Endothelial cell (in vitro differentiated cells): ENCODE data around the gene NMU. TPM values are rescaled to one million over a fixed set of nuclear protein-coding genes. Genes with fewer than 3 reads are reported as not detected.

Experiments
- DNase-seq: peaks from one replicate; pipeline ENCODE4 v3.0.0; 2021; ENCODE audit warnings: low spot score
- H3K27ac Mint-ChIP-seq: one replicate; pipeline ENCODE4 v1.8.0; 2021; ENCODE audit warnings: mixed read lengths, inconsistent platforms; ENCODE audit not compliant: unreplicated experiment
- H3K27me3 Mint-ChIP-seq: one replicate; pipeline ENCODE4 v1.8.0; 2021; ENCODE audit warnings: mild to moderate bottlenecking, moderate library complexity, mixed read lengths, inconsistent platforms; ENCODE audit not compliant: unreplicated experiment
- H3K36me3 Mint-ChIP-seq: one replicate; pipeline ENCODE4 v1.8.0; 2021; ENCODE audit warnings: mild to moderate bottlenecking, low read depth, mixed read lengths, inconsistent platforms; ENCODE audit not compliant: unreplicated experiment
- H3K4me1 Mint-ChIP-seq: one replicate; pipeline ENCODE4 v1.8.0; 2021; ENCODE audit warnings: mild to moderate bottlenecking, mixed read lengths, inconsistent platforms; ENCODE audit not compliant: unreplicated experiment
- H3K4me3 Mint-ChIP-seq: one replicate; pipeline ENCODE4 v1.8.0; 2021; ENCODE audit warnings: mild to moderate bottlenecking, mixed read lengths, inconsistent platforms; ENCODE audit not compliant: unreplicated experiment
- H3K9me3 Mint-ChIP-seq: one replicate; pipeline ENCODE4 v1.8.0; 2021; ENCODE audit warnings: mixed read lengths, inconsistent platforms; ENCODE audit not compliant: unreplicated experiment
- total RNA-seq: library from RNA; stranded (reverse); fragmentation: NEBNext Ultra II Directional; extraction: Animal tissue kit (Norgen Biotek cat#: 25700); gene quantifications from one replicate; pipeline ENCODE4 v1.2.1, GENCODE V29; 2021; ENCODE audit not compliant: unreplicated experiment
- TF ChIP-seq, protein P1 (sequence below): fragments of 200-600 bp; sonication (generic); IDR thresholded peaks from one replicate; pipeline ENCODE4 v1.5.0; 2021; ENCODE audit warnings: antibody characterized with exemption; ENCODE audit not compliant: unreplicated experiment

The NMU gene
- total RNA-seq, 1 donor from 2014 or later, result 6.3 TPM

DNA sequence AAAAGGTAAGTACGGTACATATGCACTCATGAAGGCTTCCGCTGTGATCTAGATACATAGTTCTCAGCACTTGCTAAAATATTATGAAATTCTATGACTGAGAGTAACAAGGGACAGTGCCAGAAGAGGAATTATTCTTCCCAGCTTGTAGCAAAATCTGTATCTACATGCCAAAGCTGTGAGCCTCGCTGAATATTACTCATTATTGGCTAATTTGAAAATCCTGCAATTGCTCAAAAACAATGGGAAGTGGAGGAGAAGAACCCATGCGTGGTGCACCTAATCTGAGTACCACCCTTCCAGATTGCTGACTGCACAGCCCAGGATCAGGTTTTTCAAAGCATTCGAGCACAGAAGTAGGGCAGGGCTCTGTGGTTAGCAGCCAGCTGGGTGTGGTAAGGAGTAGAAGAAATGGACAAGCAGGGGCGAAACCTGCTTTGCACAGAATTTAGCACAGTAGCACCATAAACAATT, 26.7 kb downstream of the NMU start:
- TF ChIP-seq, protein P1, sequence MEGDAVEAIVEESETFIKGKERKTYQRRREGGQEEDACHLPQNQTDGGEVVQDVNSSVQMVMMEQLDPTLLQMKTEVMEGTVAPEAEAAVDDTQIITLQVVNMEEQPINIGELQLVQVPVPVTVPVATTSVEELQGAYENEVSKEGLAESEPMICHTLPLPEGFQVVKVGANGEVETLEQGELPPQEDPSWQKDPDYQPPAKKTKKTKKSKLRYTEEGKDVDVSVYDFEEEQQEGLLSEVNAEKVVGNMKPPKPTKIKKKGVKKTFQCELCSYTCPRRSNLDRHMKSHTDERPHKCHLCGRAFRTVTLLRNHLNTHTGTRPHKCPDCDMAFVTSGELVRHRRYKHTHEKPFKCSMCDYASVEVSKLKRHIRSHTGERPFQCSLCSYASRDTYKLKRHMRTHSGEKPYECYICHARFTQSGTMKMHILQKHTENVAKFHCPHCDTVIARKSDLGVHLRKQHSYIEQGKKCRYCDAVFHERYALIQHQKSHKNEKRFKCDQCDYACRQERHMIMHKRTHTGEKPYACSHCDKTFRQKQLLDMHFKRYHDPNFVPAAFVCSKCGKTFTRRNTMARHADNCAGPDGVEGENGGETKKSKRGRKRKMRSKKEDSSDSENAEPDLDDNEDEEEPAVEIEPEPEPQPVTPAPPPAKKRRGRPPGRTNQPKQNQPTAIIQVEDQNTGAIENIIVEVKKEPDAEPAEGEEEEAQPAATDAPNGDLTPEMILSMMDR, result no peak
- no peak for DNase-seq
- Mint-ChIP-seq H3K27ac (no peak overlapping the region), H3K9me3 (no peaks in the 10 kb centered on the region), H3K27me3 (peaks cover 4% of the 10 kb centered on the region), H3K36me3 (no peaks in the 10 kb centered on the region), H3K4me3 (no peak overlapping the region), H3K4me1 (no peaks in the 10 kb centered on the region)

DNA sequence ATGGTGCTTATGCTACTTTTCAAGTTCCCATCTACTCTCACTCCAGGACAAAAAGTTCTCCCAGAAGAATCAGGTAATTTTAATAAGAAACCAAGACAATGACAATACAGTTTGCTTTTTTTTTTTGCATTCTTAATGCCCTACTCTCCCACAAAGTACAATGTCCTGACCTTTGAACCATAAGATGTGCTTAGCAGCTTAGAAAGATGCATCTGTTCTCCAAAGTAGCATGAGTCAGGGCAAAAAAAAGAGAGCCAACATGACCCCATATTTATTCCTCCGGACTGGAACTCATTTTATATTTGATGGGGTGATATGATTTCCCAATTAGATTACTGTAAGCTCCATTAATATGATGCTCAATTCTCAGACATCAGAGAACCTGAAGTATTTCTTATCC, 27.5 kb downstream of the NMU start:
- H3K9me3 Mint-ChIP-seq, result no peaks in the 10 kb centered on the region
- TF ChIP-seq, protein P1, result no peak
- H3K4me3 Mint-ChIP-seq, result no peak overlapping the region
- no peak overlapping the region for H3K27ac Mint-ChIP-seq
- H3K36me3 Mint-ChIP-seq, result no peaks in the 10 kb centered on the region
- no peak for DNase-seq
- peaks cover 4% of the 10 kb centered on the region for H3K27me3 Mint-ChIP-seq
- no peaks in the 10 kb centered on the region for H3K4me1 Mint-ChIP-seq

DNA sequence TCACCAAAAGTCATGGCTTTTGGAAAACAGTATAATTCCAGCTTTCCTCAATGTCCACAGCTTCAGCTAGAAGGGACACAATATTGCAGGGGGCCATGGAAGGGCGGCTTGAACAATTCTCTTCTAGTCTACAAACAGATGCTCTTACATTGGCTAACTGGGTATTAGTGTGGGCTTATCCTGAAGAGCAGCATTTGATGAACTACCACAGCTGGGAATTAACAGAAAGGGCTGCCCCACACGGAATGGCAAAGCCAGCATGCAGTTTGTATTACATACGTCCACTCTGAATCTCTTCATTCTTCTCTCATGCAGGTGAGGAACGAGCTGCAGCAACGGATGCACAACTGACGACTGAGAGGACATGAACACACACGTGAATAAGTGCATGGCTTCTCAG, 31.1 kb downstream of the NMU start:
- H3K36me3 Mint-ChIP-seq, result no peaks in the 10 kb centered on the region
- TF ChIP-seq, protein P1, result no peak
- no peak for DNase-seq
- peaks cover 4% of the 10 kb centered on the region for H3K27me3 Mint-ChIP-seq
- H3K27ac Mint-ChIP-seq, result no peak overlapping the region
- no peaks in the 10 kb centered on the region for H3K9me3 Mint-ChIP-seq
- H3K4me3 Mint-ChIP-seq, result no peak overlapping the region
- H3K4me1 Mint-ChIP-seq, result no peaks in the 10 kb centered on the region

DNA sequence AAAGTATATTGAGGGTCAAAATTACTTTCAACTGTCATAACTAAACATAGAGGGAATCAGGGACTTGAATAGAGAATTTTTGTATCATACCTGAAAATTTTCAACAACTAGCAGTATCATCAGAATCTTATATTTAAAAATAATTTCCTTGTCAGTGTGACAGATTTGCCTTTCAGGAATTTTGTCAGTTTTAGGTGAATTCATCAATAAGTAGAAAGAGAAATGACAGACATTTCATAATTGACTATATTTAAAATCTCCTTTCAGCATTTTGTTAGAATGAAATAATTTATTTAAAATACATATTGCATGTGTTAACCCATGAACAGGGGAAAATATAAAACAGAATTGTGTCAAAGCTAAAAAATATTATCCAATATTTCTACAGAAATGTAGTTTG, 35.5 kb downstream of the NMU start:
- no peaks in the 10 kb centered on the region for H3K36me3 Mint-ChIP-seq
- H3K27me3 Mint-ChIP-seq, result no peaks in the 10 kb centered on the region
- no peaks in the 10 kb centered on the region for H3K9me3 Mint-ChIP-seq
- H3K27ac Mint-ChIP-seq, result no peak overlapping the region
- DNase-seq, result no peak
- H3K4me1 Mint-ChIP-seq, result no peaks in the 10 kb centered on the region
- H3K4me3 Mint-ChIP-seq, result no peak overlapping the region
- TF ChIP-seq, protein P1, result no peak

DNA sequence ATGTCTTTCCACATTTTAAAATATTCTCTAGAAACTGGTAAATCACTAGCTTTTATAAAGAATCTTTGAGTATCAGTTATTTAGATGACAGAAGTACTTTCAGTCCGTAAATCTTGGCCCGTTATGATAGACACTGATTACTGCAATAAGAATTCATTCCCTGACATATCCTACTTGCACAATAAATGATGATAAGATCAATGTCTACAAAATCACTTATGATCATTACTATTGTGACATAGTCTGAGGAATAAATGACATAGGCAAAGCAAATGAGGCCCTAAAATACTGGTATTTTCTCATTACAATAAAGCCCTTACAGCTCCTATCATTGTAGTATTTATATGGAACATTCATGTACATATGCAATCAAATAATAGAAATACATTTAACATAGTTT, 37.5 kb downstream of the NMU start:
- no peak for DNase-seq
- Mint-ChIP-seq H3K9me3 (no peaks in the 10 kb centered on the region), H3K4me3 (no peak overlapping the region), H3K36me3 (no peaks in the 10 kb centered on the region), H3K27ac (no peak overlapping the region), H3K27me3 (no peaks in the 10 kb centered on the region), H3K4me1 (no peaks in the 10 kb centered on the region)
- TF ChIP-seq, protein P1, result no peak
